ENCODE results near the gene PCF11.

Gene PCF11

DNA sequence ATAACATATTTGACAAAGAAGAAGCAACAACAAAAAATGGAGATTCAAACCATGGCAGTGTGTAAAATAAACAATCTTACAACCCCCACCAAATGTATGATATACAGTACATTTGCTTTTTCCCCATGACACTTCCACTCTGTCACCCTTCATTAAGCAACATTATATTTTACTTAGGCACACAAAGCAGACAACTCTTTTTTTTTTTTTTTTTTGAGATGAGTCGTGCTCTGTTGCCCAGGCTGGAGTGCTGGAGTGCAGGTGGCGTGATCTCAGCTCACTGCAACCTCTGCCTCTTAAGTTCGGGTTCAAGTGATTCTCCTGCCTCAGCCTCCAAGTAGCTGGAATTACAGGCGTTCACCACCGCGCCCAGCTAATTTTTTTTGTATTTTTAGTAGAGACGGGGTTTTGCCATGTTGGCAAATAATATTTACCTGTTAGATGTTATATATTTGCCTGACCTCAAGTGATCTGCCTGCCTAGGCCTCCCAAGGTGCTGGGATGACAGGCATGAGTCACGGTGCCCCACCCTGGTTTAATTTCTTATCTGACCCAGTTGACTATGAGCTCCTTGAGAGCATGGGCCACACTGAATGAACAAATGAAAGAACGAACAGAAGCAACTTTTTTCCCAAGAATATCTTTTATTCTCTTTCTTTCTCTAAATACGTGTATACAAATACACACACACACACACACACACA is 5.5 kb upstream of the PCF11 start:
- no peak for DNase-seq (ENCODE audit: low read depth in 1 of 2, low spot score in 1 of 2)

DNA sequence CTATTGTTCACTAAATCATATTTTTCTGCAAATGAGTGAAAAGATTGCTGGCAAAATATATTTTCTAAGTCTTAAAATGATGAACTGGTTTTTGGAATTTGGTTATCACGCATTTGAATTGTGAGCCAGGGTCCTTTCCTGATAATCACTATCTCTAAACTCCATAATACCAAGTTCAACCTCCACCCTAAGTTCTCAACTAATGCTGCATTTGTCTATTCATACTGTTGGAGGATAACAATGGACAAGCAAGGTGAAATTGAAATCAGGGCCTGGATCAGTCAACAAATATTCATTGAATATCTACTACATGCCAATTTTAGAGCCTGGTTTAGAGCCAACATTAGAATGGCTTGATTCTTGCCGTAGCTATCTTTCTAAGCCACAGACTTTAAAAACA is 4.7 kb upstream of the PCF11 start:
- DNase-seq (ENCODE audit: low read depth in 1 of 2, low spot score in 1 of 2): no peak

DNA sequence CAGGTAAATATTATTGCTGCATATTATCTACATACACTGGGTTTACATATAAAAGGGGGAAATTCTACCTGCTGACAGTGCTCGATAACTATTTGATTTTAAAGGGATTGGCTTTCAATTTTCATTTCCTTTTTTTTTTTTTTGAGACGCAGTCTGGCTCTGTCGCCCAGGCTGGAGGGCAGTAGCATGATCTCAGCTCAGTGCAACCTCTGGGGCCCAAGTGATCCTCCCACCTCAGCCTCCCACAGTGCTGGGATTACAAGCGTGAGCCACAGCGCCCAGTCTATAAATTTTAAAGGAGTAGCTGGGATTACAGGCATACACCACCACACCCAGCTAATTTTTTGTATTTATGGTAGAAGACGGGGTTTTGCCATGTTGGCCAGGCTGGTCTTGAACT is 3.2 kb upstream of the PCF11 start:
- no peak for DNase-seq (ENCODE audit: low read depth in 1 of 2, low spot score in 1 of 2)

DNA sequence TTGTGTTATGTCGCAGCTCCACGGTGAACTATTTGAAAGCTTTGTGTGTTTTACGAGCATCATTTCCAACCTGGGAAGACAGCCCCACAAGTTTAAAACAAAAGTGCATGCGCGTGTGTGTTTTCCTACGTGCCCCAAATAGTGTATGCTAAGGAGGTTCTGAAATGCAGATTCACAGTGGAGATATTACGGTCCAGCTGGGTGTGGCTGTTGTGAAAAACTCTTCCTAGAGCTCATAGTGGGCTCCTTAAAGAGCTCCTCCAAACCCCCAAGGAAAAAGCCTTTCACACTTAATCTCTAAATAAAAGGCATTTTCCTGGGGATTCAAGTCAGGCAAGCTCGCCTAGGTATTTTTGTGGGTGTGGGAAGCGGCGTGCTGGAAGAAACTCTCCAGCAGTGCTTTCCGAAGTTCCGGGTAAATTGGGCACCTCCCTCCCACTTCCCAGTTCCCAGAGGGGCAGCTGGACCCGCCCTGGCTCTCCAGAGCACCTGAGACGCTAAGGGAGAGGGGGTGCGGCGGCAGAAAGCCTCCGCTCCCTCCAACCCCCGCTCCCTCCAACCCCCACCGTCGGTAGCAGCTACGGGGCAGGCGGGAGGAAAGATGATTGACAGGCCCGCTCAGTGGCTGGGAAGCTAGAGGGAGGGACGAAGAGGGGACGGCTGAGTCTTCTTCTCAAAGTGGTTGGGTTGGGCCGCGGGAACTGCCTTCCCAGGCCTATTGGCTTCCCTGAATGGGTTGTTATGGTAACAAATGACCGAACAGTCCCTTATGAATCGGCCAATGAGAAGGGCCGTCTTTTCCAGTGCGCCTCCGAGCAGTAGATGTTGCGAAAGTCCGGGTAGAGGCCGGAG is 561 bp upstream of the PCF11 start:
- DNase-seq (ENCODE audit: low read depth in 1 of 2, low spot score in 1 of 2): peak in 1 of 2 donors; percentile 95

DNA sequence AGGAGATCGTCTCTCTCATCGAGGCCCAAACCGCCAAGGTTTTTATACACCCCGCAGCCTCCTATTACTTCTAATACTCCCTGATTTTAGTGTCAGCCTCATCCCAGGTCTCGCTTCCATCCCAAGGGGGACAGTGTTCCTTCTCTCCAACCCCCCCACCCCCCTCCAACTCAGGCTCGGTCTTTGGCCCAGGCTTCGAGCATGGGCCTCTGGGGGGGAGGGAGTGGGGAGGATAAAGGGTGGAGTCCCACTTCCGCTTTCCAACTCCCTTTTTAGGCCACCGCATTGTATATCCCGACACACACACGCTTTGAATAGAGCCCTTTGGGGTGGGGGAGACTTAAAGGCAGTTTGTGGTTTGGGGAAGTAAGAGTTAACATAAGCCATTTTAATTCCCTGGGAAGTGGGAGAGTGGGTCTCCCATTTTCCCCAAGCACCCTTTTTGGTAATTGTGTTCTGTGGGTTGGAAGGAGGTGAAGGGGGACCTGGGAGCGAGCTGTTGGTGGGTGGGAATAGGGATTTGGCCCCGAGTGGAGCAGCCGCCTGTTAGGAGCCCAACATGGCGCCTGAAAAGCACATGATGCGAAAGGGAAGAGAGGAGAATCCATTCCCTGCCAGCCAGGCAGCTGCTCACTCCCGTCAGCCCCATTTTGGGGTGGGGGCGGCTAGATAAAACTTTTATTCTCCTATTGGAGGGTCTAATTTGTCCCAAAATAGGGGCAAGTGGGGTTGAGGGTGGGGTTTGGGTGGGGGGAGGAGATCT is 844 bp downstream of the PCF11 start:
- DNase-seq (ENCODE audit: low read depth in 1 of 2, low spot score in 1 of 2): peak; percentile 17 to 33

DNA sequence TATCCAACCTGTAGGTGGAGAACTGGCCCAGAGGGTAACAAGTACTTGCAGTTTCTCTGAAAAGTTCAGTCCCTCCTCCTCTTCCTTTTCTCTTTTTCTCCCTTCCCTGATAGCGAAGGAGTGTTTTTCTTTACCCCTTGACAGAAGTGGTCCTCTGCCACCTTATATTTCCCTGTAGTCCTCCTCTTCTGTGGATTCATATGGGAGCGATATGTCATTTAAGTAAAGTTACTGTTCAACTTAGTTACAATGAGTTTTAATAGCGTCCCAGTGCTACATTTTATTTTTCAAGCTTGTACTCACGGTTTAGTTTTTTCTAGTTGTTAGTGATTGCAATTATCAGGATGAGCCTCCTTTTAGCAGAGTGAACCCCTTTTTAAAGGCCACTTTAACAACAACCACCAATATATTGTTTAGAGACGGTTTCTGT is 1.4 kb downstream of the PCF11 start:
- no peak for DNase-seq (ENCODE audit: low read depth in 1 of 2, low spot score in 1 of 2)

DNA sequence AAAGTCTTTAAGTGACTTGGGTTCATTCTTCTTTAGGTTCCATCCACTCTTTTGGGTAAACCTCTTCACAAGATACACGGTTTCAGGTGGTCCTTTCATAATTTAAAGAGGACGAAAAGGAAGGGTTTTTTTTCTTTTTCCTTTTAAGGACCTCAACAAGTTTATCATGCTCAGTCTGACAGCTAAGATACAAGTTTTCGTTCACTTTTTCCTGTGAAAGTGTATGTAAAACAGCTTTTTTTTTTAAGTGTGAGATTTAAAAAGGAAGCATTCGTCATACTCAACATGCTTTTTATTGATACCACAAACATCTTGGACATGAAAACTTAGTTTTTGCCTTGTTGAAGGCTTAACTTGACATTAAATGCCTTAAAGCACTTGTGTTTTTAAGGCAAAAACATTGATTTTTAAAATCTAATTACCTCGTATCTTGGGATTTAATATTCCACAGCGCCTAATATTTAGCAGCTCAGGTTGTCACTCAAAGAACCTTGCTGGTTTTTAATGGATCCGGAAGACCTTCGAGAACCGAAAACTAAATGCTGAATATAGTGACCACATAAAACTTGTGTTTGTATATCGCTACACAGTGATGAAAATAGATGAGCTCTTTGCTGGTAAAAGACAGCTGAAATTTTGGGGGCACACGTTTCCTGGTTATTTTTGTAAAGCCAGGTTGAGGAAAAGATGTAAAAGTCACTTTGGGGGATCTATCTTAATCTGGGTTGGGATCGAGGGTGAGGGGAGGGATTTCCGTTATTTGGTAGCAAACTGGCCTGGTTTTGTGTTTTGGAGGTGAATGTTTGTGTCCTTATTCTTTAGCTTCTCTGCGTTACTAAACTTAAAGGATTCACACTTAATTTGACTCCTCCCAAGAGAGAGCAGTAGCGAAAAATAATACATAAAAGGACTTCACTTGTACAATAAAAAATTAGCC is 2.3 kb downstream of the PCF11 start:
- no peak for DNase-seq (ENCODE audit: low read depth in 1 of 2, low spot score in 1 of 2)

DNA sequence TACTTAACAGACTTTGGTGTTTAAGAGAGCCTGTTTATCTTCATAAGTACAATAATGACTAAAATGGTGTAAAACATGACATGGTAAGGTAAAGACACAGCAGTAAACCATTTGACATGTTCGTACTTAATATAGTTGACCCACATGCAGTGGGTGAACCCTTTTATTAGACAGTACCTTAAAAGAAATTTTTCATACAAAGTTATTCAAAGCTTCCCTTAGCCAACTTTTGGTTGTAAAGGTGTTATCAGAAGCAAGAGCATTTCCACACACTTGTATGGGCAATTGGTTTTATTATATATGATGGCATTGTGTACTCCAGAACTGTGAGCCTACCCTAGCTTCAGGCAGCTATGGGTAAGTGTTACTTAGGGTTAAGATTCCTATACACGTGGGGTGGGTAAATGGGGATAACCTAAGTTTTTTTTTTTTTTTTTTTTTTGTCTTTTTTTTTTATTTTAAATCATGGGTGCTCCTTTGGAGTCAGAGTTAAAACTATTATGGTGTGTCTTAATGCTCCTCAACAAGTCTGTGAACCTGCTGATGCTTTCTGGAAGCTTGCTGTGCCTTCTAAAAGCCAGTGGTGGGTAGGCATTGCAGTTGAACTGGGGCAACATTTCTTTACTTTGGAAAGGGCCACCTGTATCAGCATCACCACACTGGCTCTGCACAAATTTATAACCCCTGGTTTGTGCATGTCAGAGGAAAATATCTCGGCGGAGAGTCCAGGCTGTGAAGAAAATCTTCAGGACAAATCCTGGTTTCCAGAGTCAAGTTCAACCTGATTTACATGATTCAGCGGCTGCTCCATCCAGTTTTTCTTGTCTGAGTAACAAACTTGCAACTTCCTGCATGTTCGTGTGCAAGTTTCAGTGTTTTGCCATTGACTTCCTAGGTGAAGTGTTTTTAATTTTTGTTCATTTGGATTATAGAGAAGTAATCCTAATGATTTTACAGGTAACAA is 3.3 kb downstream of the PCF11 start:
- DNase-seq (ENCODE audit: low read depth in 1 of 2, low spot score in 1 of 2): no peak

DNA sequence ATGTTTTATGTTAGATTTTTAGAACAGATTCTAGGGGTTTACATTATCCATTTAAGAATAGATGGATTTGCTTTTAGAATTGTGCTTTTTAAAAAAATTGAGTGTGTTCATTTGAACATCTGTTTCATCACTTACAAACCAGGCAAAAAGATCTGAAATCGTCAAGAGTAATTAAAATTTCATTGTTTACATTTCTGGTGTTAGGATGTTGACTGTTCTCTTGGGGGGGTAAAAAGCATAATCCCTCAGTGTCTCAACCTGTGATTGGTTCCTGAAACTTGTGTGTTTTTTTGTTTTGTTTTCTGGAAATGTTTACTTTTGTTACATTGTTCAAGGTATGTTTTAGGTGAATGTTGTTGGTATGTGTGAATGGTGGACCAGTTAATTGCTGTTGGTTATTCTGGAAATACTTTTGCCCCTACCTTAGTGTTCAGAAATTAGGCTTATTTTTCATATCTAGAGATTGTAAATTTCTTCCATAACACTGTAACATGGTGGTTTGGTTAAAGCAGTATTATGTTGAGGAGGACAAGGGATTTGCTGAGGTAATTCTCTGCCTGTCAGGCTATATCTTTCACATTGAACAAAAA is 4.8 kb downstream of the PCF11 start:
- DNase-seq (ENCODE audit: low read depth in 1 of 2, low spot score in 1 of 2): no peak

DNA sequence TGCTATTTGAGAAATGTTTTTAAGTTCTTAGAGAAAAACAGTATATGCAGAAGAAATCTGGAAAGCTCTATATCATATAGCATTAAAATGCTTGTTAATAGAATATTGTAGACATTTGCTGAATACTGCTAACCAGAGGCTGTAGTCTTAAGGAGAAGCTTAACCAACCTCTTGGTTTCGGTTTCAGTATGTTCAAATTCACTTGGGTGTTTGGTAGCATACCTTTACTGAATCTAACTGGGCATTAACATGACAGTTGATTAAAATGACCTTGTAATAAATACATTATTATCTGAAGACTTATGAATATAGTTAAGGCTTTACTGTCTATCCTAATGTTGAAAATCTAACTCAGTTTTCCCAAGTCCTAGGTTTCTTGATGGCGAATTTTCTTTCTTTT is 5.4 kb downstream of the PCF11 start:
- no peak for DNase-seq (ENCODE audit: low read depth in 1 of 2, low spot score in 1 of 2)

DNA sequence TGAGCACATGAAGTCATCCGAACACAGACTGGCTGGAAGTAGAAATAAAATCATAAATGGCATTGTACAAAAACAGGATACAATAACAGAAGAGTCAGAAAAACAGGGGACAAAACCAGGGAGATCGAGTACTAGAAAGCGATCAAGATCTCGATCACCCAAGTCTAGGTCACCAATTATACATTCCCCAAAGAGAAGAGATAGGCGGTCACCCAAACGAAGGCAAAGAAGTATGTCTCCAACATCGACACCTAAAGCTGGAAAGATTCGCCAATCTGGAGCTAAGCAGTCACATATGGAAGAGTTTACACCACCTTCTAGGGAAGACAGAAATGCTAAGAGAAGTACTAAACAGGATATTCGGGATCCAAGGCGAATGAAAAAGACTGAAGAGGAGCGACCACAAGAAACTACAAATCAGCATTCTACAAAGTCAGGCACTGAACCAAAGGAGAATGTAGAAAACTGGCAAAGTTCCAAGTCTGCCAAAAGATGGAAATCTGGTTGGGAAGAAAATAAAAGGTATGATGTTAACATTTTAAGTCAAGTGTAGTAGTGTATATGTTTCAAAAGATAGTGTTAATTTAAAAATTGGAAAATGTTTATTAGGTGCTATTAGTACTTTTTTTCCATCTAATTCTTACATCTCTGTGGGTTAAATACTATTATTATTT is 9.4 kb downstream of the PCF11 start:
- no peak for DNase-seq (ENCODE audit: low read depth in 1 of 2, low spot score in 1 of 2)

DNA sequence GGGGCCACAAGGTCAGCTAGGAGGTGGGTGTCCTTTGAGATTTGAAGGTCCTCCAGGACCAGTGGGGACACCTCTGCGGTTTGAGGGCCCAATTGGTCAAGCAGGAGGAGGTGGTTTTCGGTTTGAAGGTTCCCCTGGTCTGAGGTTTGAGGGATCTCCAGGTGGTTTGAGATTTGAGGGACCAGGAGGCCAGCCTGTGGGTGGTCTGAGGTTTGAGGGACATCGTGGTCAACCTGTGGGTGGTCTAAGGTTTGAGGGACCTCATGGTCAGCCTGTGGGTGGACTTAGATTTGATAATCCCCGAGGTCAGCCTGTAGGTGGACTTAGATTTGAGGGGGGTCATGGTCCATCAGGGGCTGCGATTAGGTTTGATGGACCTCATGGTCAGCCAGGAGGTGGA is 11.8 kb downstream of the PCF11 start:
- no peak for DNase-seq (ENCODE audit: low read depth in 1 of 2, low spot score in 1 of 2)

DNA sequence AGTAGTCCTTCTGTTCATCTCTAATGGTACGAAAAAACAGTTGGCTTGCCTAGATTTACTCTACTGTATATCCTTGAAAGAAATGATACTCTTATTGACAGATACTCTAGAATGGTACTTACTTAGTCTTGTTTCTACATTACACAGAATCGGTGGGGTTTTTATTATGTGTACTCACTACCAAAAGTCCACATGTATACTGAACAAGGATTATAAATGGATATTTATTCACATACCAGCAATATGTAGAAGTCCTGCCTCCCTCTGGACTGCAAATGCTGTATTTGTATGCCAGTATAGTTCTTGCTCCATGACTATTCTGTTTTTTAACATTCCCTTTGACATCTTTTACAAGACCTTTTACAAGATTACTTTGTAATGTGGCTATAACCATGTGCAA is 13.9 kb downstream of the PCF11 start:
- DNase-seq (ENCODE audit: low read depth in 1 of 2, low spot score in 1 of 2): no peak

DNA sequence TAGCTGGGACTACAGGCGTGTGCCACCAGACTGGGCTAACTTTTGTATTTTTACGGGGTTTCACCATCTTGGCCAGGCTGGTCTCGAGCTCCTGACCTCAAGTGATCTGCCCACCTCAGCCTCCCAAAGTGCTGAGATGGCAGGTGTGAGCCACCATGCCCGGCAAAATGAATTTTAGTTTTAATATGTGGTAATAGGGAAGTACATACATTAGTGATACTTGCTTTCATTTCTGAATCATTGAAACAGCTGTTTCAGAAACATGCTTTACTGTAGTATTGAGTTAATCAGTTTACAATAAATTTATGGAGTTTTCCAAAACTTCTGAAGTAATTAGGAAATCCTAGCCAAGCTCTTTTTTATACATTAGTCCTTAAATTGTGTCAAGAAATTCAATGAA is 15.6 kb downstream of the PCF11 start:
- no peak for DNase-seq (ENCODE audit: low read depth in 1 of 2, low spot score in 1 of 2)

DNA sequence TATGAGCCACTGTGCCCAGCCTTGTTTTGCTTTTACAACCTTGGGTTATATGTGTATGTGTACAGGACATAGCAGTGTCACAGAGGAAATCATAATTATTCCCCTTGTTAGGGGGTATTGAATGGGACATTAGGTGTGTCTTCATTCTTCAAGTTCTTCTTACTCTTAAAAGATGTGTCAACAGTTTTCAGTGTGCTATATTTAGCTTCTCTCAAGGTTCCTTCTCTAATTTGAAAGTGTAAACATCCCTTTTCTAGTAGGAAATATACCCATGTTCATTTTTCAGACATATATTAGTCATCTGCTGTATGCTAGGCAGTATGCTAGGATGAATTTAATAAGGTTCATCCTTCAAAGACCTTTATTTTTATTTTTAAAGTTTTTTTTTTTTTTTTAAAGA is 17.1 kb downstream of the PCF11 start:
- no peak for DNase-seq (ENCODE audit: low read depth in 1 of 2, low spot score in 1 of 2)

DNA sequence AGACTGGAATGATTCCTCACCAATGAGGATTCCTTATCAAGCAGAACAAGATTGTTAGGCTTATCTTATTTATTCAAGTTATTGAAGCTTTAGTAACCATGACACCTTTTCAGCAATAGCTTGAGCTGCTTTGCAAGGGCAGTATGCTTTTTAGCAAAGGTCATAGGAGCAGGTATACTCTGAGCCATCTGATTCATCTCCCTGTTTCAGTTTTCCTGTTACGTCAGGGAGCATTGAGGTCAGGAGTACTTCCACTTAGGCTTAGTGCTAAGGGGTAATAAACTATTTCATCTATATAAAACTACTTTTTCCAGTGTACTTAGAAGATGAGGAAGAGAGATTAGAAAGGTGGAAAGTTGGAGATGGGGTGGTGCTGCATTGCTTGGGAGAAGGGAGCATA is 18.9 kb downstream of the PCF11 start:
- no peak for DNase-seq (ENCODE audit: low read depth in 1 of 2, low spot score in 1 of 2)

DNA sequence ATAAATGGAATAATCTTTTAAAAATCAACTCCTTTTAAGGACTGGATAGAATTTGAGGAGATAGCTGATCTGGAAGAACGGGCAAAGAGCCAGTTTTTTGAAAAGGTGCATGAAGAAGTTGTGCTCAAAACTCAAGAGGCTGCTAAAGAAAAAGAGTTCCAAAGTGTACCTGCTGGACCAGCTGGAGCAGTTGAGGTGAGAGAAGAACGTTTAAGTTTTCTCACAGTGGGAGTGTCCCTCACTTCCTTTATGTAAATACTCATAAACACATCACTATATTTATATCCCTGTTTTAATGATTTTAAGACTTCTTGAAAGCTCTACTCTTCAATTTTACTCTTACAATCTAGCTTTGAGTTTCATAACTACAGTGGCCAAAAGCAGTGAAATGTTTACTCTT is 24.9 kb downstream of the PCF11 start:
- no peak for DNase-seq (ENCODE audit: low read depth in 1 of 2, low spot score in 1 of 2)

DNA sequence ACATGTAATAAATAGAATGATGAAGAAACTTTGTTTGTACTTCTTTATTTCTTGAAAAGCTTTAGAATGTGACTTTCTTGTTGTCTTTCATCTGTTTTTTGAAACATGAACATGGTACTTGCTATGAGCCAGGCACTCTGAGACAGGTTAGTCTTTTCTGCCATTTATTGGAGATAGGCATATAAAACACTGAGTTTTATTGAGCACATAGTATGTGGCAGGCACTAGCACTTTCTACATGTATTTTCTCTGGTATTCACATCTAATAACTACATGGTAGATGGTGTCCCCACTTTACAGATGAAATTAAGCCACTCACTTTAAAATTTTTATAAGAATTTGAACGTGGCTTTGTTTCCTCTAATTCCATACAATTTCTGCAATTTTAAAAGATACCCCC is 28.8 kb downstream of the PCF11 start:
- no peak for DNase-seq (ENCODE audit: low read depth in 1 of 2, low spot score in 1 of 2)

DNA sequence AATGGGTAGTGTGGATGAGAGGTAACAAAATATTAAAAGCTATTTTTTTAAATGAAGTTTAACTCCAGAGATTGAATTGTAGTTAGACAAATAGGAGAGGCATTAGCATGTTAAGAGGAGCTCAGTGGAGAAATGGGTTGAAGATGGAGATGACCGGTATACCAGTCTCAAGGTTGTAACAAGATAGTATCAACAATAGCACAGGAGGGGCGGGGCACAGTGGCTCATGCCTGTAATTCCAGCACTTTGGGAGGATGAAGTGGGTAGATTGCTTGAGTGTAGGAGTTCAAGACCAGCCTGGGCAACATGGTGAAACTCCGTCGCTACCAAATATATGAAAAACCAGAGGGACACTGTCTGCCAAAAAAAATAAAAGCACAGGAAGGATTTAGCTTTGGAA is 30.5 kb downstream of the PCF11 start:
- no peak for DNase-seq (ENCODE audit: low read depth in 1 of 2, low spot score in 1 of 2)
